Fibroblast of lung (primary cell): ENCODE data around the gene TBXAS1.

Source experiments
- EZH2 ChIP-seq: IDR thresholded peaks from 2 replicates; pipeline ENCODE4 v1.5.1; 2012; ENCODE audit warnings: low read length, control low read depth, mild to moderate bottlenecking; ENCODE audit errors: missing control alignments
- TF ChIP-seq, protein P1 (sequence below), 2 donors: IDR thresholded peaks in 1 of 2; conservative IDR thresholded peaks in 1 of 2; 1 replicate in 1 of 2; 2 replicates in 1 of 2; pipeline ENCODE4 v1.5.1; 2011 to 2012; ENCODE audit warnings: low read length in 2 of 2, control low read depth in 1 of 2, inconsistent platforms in 1 of 2, low read depth in 1 of 2, mild to moderate bottlenecking in 1 of 2

DNA sequence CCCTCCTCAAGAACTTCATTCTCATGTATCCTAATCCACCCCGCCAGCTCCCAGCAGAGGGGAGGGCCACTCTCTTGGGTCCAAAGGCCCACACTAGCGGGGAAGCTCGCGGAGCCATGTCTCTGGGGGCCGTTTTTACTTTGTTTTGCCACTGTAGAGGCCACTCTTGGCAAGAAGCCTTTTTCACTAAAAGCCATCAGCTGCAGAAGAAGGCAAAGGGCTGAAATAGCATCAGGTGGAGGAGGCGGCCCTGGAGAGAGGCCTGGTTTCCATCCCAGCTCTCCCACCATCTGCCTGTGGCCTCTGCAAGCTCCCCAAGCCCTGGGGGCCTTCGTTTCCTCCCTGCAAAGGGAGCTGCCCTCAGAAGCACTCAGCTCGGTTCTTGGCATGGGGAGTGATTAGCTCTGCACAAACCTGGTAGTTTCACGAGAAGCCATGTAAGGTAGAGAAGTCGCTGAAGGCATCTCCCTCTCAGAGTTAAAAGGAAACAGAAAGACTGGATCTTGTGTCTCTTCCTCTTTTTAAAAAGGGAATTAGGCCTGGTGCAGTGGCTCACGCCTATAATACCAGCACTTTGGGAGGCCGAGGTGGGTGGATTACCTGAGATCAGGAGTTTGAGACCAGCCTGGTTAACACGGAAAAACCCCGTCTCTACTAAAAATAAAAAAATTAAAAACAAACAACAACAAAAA, 163.4 kb downstream of the TBXAS1 start:
- TF ChIP-seq, protein P1, sequence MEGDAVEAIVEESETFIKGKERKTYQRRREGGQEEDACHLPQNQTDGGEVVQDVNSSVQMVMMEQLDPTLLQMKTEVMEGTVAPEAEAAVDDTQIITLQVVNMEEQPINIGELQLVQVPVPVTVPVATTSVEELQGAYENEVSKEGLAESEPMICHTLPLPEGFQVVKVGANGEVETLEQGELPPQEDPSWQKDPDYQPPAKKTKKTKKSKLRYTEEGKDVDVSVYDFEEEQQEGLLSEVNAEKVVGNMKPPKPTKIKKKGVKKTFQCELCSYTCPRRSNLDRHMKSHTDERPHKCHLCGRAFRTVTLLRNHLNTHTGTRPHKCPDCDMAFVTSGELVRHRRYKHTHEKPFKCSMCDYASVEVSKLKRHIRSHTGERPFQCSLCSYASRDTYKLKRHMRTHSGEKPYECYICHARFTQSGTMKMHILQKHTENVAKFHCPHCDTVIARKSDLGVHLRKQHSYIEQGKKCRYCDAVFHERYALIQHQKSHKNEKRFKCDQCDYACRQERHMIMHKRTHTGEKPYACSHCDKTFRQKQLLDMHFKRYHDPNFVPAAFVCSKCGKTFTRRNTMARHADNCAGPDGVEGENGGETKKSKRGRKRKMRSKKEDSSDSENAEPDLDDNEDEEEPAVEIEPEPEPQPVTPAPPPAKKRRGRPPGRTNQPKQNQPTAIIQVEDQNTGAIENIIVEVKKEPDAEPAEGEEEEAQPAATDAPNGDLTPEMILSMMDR (conservative IDR thresholded peaks at IDR 0.05 in 1 of 2, IDR thresholded peaks at IDR 0.05 in 1 of 2; ENCODE audit: low read depth in 1 of 2, low read length in 2 of 2): no peak
- no peak for TF ChIP-seq EZH2
